C1 segment of cervical spinal cord (tissue), 14 donors: ENCODE data around the gene SPRR1A.

Source experiments
- DNase-seq, 14 donors: peaks; one replicate each; lab custom pipeline; 2025; lab: John Stamatoyannopoulos, UW

SPRR1A gene

DNA sequence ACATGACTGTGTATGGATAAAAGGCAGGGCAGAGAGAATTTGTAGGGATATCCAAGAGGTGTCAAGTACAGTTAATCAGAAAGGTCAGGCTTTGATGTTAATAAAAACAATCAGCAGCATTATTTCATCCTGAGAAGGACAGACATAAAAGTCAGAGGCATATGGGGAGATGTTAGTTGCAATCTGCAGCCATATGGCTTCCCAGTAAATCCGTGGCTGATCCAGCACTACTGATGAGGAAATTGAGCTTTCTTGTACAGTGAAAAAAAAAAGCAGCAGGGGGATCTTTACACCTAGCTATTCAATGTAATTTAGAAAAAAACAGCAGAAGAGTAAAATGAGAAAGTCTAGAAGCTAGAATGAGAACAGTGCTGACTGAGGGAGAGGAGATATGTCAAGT, 44.9 kb downstream of the SPRR1A start:
- no peak for DNase-seq

GRCh38 chr1:153030895-153031294, 47.0 kb downstream of the SPRR1A start, which contains the start of gene SPRR1B:
Gene SPRR1B (plus strand): TSS chr1:153031203. CDS start chr1:153032346, 1,143 bp downstream.
- DNase-seq = no peak

DNA sequence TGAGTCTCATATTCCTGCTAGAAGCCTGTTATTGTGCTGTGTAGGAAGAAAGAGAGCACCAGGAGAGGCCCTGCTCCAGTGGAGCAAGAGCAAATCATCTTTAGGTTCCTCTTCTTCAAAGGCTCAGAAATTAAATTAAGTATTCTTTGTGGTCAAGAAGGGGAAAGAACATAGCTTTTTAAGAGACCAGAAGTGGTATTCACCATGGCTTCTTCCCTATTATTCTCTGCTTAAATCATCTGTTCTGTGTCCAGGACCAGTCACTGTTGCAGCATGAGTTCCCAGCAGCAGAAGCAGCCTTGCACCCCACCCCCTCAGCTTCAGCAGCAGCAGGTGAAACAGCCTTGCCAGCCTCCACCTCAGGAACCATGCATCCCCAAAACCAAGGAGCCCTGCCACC, 48.2 kb downstream of the SPRR1A start:
- no peak for DNase-seq

DNA sequence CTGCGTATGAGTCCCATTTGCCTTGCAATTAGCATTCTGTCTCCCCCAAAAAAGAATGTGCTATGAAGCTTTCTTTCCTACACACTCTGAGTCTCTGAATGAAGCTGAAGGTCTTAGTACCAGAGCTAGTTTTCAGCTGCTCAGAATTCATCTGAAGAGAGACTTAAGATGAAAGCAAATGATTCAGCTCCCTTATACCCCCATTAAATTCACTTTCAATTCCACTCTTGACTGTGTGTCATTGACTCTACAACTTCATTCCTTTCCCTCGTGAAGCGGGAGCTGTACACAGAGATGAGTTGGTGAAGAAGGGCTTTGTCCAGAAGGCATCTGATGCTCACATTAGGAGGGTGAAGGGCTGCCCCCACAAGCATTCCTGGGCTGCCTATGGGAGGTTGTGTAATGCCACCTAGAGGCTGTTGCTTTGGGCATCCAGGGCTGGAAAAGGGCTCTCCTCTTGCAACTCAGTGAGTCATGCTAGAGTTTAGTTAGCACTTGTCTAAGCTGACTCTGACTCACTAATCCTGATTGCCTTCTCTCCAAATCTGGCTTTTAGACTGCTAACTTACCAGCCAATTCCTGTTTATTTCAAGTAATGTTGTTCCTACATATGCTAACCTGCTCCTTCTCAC, 48.9 kb downstream of the SPRR1A start:
- DNase-seq = peak in 3 of 14 donors; percentile 0 to 31 (median 2)

GRCh38 chr1:153035211-153035610, 51.3 kb downstream of the SPRR1A start:
- DNase-seq = no peak
